Tibial artery (tissue), 4 donors: ENCODE data around the gene DMTF1.
"Not testable (repeated sequence)": the region's sequence is repeated elsewhere in the genome, so short reads cannot be mapped to it uniquely, and the experiment has no call there.

ENCODE experiments used
- DNase-seq, 2 donors: peaks; one replicate each; pipeline ENCODE4 v3.0.0-alpha.2; 2019
- H3K27ac ChIP-seq, 2 donors: fragments of 200-600 bp; sonication (generic) in 1 of 2; 1 replicate in 1 of 2; 2 replicates in 1 of 2; pipeline ENCODE4 v1.5.1; 2018 to 2019; ENCODE audit warnings: mild to moderate bottlenecking in 1 of 2
- H3K27me3 ChIP-seq, 2 donors: fragments of 200-600 bp; sonication (generic) in 1 of 2; one replicate each; pipeline versions ENCODE4 v1.5.1 to v1.6.0; 2016 to 2019
- H3K36me3 ChIP-seq, 3 donors: fragments of 200-600 bp; sonication (generic) in 2 of 3; one replicate each; pipeline ENCODE4 v1.5.1; 2016 to 2019; ENCODE audit warnings: mild to moderate bottlenecking in 2 of 3
- H3K4me1 ChIP-seq, 4 donors: fragments of 200-600 bp; sonication (generic) in 2 of 4; 1 replicate in 3 of 4; 2 replicates in 1 of 4; pipeline ENCODE4 v1.5.1; 2016 to 2019
- H3K4me3 ChIP-seq, 2 donors: fragments of 200-600 bp; sonication (generic) in 1 of 2; 1 replicate in 1 of 2; 2 replicates in 1 of 2; pipeline ENCODE4 v1.5.1; 2018 to 2019; ENCODE audit warnings: mild to moderate bottlenecking in 2 of 2
- H3K9me3 ChIP-seq, 3 donors: fragments of 200-600 bp; sonication (generic) in 1 of 3; one replicate each; pipeline ENCODE4 v1.5.1; 2016 to 2019
- intact Hi-C: fragments of 100-400 bp; cut with DNase I; formaldehyde crosslinking; loops from one replicate; pipeline ENCODE4 v1.15.0; 2023; ENCODE audit warnings: low total_unique reads
- TF ChIP-seq, protein P1 (sequence below), 2 experiments: fragments of 200-600 bp in 1 of 2; fragments of 450-650 bp in 1 of 2; IDR thresholded peaks; one replicate each; pipeline ENCODE4 v1.5.1; 2017 to 2019; ENCODE audit warnings: antibody characterized with exemption in 2 of 2, mild to moderate bottlenecking in 1 of 2, moderate library complexity in 1 of 2

DMTF1 gene

DNA sequence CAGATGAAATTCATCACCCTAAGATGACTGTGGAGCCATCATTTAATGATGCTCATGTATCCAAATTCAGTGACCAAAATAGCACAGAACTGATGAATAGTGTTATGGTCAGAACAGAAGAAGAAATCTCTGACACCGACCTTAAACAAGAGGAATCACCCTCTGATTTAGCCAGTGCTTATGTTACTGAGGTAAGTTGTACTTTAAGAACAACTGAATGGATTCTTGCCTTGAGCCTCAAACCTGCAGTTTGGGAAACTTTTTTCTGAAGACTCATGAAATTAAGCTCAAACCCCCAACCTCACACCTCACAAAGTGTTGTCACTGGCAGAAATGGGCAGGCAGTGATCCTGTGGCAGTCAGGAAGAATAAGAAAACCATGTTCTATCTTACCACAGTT is 41.7 kb downstream of the DMTF1 start:
- H3K4me3 ChIP-seq, result no peak overlapping the region
- no peak overlapping the region for H3K27ac ChIP-seq
- no peaks in the 10 kb centered on the region for H3K4me1 ChIP-seq
- TF ChIP-seq, protein P1, sequence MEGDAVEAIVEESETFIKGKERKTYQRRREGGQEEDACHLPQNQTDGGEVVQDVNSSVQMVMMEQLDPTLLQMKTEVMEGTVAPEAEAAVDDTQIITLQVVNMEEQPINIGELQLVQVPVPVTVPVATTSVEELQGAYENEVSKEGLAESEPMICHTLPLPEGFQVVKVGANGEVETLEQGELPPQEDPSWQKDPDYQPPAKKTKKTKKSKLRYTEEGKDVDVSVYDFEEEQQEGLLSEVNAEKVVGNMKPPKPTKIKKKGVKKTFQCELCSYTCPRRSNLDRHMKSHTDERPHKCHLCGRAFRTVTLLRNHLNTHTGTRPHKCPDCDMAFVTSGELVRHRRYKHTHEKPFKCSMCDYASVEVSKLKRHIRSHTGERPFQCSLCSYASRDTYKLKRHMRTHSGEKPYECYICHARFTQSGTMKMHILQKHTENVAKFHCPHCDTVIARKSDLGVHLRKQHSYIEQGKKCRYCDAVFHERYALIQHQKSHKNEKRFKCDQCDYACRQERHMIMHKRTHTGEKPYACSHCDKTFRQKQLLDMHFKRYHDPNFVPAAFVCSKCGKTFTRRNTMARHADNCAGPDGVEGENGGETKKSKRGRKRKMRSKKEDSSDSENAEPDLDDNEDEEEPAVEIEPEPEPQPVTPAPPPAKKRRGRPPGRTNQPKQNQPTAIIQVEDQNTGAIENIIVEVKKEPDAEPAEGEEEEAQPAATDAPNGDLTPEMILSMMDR (IDR thresholded peaks at IDR 0.05), result no peak
- H3K27me3 ChIP-seq, result no peaks in the 10 kb centered on the region
- DNase-seq, result no peak
- no peaks in the 10 kb centered on the region for H3K9me3 ChIP-seq
- H3K36me3 ChIP-seq, result peaks cover 80 to 87% (median 80%) of the 10 kb centered on the region in 3 donors
- intact Hi-C loops, result no loop called here

DNA sequence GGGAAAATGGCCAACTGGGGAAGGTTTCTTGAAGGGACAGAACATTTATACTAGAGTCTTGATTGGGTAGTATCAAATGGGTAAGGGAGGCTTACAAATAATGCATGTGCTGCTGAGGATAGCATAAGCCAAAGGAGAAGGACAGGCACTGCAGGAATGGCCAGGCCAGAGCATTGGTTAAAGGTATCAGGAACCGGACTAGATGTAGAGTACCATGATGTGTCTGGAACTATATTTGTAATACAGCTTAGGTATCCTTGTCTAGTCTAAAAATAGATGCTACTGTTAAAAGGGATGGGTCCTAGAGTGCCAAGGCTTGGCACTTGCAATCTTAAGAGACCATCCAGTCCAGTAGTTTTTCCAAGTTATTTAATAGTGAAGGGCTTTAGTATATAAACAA is 47.0 kb downstream of the DMTF1 start:
- no peaks in the 10 kb centered on the region for H3K27me3 ChIP-seq
- intact Hi-C loops, result no loop called here
- H3K27ac ChIP-seq, result no peak overlapping the region
- H3K9me3 ChIP-seq, result no peaks in the 10 kb centered on the region
- no peak for DNase-seq
- H3K4me3 ChIP-seq, result no peak overlapping the region
- TF ChIP-seq, protein P1 (IDR thresholded peaks at IDR 0.05), result no peak
- H3K36me3 ChIP-seq, result peaks cover 40 to 41% (median 41%) of the 10 kb centered on the region in 3 donors
- no peaks in the 10 kb centered on the region for H3K4me1 ChIP-seq

DNA sequence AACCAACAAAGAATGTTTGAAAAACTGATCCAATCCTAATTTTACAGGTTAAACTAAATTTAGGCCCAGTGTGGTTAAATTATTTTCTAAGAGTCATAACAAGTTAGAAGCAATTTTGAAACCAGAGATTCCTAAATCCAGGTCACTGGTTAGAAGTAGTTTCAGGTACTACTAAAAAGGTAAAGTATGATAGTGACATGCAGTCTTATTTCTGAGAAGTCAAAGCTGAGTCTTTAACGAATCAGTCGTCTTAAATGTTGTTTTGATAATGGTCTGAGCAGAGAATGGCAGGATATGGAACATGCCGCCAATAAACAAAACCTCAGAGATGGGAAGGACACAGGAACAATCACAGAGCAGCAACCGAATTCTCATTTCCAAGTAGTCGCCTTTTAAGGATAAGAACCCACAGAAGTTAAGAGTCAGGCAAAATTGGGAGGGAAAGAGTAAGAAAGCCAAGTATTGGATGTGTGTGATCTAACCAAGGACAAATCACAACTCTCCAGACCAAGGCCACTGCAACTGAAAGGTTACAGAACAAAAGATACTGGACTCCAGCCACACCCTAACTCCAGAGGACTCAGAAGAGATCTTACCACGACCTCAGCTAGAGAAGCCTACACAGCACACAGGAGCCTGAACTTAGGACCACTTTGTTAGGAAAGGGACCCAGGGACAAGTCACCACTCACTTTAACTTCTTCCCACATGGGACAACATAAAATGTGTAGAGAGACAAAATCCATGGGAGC is 47.6 kb downstream of the DMTF1 start:
- Histone ChIP-seq H3K27ac (no peak overlapping the region), H3K4me1 (no peaks in the 10 kb centered on the region), H3K27me3 (no peaks in the 10 kb centered on the region), H3K4me3 (no peak overlapping the region), H3K9me3 (peaks cover 0 to 6% (median 5%) of the 10 kb centered on the region in 3 donors), H3K36me3 (peaks cover 36 to 38% (median 36%) of the 10 kb centered on the region in 3 donors)
- no peak for DNase-seq
- intact Hi-C loops, result no loop called here
- TF ChIP-seq, protein P1 (IDR thresholded peaks at IDR 0.05), result no peak

DNA sequence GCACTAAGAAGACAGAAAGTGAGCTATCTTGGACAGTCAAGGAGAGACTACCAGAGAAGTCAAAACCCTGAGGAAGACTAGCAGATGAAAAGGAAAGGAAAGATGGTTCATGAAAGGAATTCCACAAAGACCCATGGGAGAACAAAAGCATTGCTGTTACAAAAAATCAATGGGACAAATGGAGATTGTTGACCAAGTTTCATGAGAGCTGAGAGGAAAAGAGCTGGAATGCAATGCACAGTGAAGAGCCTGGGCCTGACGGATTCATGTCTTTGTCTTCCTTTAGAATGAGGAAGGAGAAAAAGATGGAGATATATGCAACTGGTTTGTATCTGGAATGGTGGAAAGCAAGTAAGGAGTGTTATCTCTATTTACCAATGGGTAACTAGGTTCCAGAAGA is 50.0 kb downstream of the DMTF1 start:
- H3K9me3 ChIP-seq, result peaks cover 0 to 23% (median 19%) of the 10 kb centered on the region in 3 donors
- no peak overlapping the region for H3K27ac ChIP-seq
- peaks cover 20 to 23% (median 22%) of the 10 kb centered on the region in 3 donors for H3K36me3 ChIP-seq
- TF ChIP-seq, protein P1 (IDR thresholded peaks at IDR 0.05), result no peak
- no peaks in the 10 kb centered on the region for H3K27me3 ChIP-seq
- no peak overlapping the region for H3K4me3 ChIP-seq
- no peak for DNase-seq
- H3K4me1 ChIP-seq, result no peaks in the 10 kb centered on the region
- intact Hi-C loops, result no loop called here

DNA sequence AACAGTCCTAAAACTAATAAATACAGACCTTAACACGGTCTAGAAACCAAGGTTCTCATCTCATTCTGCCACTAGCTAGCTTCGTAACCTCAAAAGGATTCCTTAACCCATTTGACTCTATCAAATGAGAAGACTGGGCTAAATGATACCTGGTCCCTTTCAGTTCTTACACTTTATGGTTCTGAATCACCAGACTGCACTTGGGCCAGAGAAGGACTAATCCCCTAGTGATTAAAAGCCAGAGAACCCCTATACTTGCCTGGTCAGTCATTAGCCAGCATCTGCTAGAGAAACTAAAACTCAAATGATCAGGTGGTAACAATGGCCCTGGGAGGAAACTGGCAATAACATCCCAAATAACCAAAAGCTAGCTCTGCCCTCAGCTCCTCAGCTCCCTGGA is 50.5 kb downstream of the DMTF1 start:
- H3K36me3 ChIP-seq, result peaks cover 15 to 19% (median 17%) of the 10 kb centered on the region in 3 donors
- peaks cover 0 to 23% (median 19%) of the 10 kb centered on the region in 3 donors for H3K9me3 ChIP-seq
- no peak for DNase-seq
- H3K4me3 ChIP-seq, result no peak overlapping the region
- H3K27ac ChIP-seq, result no peak overlapping the region
- no peaks in the 10 kb centered on the region for H3K4me1 ChIP-seq
- TF ChIP-seq, protein P1 (IDR thresholded peaks at IDR 0.05), result no peak
- intact Hi-C loops, result no loop called here
- no peaks in the 10 kb centered on the region for H3K27me3 ChIP-seq

DNA sequence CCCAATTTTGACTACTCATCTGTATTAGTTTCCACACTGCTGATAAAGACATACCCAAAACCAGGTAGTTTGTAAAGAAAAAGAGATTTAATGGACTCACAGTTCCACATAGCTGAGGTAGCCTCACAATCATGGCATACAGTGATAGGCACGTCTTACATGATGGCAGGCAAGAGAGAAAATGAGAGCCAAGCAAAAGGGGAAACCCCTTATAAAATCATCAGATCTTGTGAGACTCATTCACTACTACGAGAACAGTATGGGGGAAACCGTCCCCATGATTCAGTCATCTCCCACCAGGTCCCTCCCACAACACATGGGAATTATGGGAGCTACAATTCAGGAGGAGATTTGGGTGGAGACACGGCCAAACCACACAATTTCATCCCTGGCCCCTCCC is 51.7 kb downstream of the DMTF1 start:
- Histone ChIP-seq H3K36me3 (peaks cover 11 to 20% (median 14%) of the 10 kb centered on the region in 3 donors), H3K9me3 (peaks cover 0 to 23% (median 19%) of the 10 kb centered on the region in 3 donors)
- H3K27ac ChIP-seq, H3K27me3 ChIP-seq, H3K4me1 ChIP-seq, intact Hi-C loops, DNase-seq, H3K4me3 ChIP-seq: not testable (repeated sequence)
